ENCODE data around the gene ANO5. TPM values are rescaled to one million over a fixed set of nuclear protein-coding genes. Genes with fewer than 3 reads are reported as not detected.

Gene ANO5
- total and polyA plus RNA-seq, 2 donors, result 2.7 to 15.4 TPM

GRCh38 chr11:22331771-22332170 lies 138.9 kb downstream of the ANO5 start:
- H3K4me3 ChIP-seq (ENCODE audit: low read depth, low read length), result no peak overlapping the region
- WGBS, result 63% methylated on average over 4 of the region's 4 CpGs
- DNase-seq (ENCODE audit: extremely low spot score), result no peak
- no peaks in the 10 kb centered on the region for H3K4me1 ChIP-seq (ENCODE audit: insufficient read depth)
- H3K36me3 ChIP-seq (ENCODE audit: insufficient read depth), result no peaks in the 10 kb centered on the region
- H3K27ac ChIP-seq (ENCODE audit: low read depth), result no peak overlapping the region

Other genes with a start within 250 kb of the ANO5 start
- gene SLC17A6, start 145.3 kb downstream of the ANO5 start, total RNA-seq, result 0.11 TPM
- not detected for gene SLC17A6, start 145.3 kb downstream of the ANO5 start, polyA plus RNA-seq